GM21576 (cell line): ENCODE data around the gene HBEGF.
"Not testable (repeated sequence)": the region's sequence is repeated elsewhere in the genome, so short reads cannot be mapped to it uniquely, and the experiment has no call there.

Source experiments
- ATAC-seq: cut with Tn5 transposase; IDR thresholded peaks from one replicate; pipeline ENCODE4 v1.9.1; 2021; ENCODE audit warnings: mild to moderate bottlenecking, moderate library complexity; ENCODE audit not compliant: unreplicated experiment

Gene HBEGF

DNA sequence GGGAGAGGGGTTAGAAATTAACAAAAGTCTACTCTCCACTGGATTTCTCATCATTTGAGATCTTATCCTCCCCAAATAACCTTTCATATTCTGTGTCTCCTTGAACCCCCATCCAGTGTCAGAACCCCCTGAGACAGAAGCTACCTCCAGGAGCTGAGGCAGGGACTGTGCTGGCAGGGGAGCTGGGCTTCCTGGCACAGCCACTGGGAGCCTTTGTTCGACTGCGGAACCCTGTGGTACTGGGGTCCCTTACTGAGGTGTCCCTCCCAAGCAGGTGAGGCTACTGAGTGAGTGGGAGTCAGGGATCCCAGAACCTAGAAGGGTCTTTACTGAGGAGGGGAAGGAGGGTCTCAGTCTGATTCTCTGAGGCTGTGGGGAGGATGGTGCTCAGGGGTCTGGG lies 15.5 kb upstream of the HBEGF start:
- ATAC-seq: no peak

DNA sequence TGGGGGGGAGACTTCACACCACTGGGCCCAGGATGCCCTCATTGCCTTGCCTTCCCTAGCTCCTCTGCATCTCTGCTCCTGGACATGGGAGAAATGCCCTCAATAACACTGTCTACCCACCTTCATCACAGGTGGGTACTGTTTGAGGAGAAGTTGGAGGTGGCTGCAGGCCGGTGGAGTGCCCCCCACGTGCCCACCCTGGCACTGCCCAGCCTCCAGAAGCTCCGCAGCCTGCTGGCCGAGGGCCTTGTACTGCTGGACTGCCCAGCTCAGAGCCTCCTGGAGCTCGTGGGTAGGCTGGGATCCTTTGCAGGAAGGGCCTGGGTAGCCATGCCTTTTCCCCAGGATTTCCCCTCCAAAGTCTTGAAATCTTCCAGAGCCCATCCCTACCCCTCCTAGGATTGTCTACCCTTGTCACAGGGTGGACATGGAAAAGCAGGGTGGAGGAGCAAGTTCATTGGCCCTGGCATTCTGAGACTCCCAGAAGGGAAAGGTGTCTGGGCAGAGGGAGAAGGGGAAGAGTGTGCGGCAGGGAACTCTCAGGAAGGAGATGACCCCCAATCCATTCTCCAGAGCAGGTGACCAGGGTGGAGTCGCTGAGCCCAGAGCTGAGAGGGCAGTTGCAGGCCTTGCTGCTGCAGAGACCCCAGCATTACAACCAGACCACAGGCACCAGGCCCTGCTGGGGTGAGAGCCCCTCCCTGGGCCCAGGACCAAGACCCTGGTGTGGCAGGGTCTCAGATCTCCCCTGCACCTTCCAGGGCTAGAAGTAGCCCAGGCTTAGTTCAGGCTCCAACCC lies 14.5 kb upstream of the HBEGF start:
- no peak for ATAC-seq

- ATAC-seq: no peak
Measured at GRCh38 chr5:140360101-140360500, 13.7 kb upstream of the HBEGF start, which contains the start of gene SLC4A9. Gene SLC4A9 (plus strand): TSS chr5:140360194. CDS start chr5:140360237, 43 bp downstream.

DNA sequence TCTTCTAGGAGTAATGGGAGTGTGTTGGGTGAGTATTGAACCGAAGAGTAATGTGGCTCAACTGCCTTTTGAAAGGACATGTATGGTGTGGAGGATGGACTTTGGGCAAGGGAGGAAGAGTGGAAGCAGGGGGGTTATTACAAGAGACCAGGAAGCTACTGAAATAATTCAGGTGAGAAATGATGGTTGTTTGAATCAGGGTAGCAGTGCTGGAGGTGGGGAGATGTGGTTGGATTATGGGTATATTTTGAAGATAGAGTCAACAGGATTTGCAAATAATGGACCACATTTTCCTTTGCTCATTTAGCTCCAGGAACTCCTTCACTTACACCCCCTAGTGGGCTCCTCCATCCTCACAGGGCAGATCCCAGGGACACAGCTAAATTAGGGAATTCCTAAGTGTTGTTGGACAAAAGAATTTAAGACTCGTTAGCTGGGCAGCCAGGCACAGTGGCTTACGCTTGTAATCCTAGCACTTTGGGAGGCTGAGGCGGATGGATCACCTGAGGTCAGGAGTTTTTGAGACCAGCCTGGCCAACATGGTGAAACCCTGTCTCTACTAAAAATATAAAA lies 12.4 kb upstream of the HBEGF start:
- ATAC-seq: no peak

DNA sequence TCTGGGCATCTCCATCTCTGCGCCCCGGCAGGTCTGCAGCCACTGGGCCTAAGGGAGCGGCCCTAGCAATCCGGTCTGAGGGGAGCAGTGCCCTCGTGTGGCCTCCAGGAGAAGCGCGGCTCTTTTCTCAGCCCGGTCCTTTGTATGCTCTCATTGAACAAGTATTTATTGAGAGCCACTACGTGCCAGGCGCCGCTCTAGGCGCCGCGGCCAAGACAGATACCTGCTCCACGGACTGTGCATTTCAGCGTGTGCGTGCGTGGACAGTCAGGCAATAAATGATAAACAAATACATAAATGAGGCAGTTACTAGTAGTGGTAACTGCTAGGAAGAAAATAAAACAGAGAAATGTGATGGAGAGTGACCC lies 11.3 kb upstream of the HBEGF start:
- ATAC-seq: peak; percentile 87

- peak; percentile 29 for ATAC-seq
Measured at GRCh38 chr5:140356853-140357725, 10.7 kb upstream of the HBEGF start.

- ATAC-seq: no peak
Measured at GRCh38 chr5:140355546-140355945, 9.1 kb upstream of the HBEGF start.

DNA sequence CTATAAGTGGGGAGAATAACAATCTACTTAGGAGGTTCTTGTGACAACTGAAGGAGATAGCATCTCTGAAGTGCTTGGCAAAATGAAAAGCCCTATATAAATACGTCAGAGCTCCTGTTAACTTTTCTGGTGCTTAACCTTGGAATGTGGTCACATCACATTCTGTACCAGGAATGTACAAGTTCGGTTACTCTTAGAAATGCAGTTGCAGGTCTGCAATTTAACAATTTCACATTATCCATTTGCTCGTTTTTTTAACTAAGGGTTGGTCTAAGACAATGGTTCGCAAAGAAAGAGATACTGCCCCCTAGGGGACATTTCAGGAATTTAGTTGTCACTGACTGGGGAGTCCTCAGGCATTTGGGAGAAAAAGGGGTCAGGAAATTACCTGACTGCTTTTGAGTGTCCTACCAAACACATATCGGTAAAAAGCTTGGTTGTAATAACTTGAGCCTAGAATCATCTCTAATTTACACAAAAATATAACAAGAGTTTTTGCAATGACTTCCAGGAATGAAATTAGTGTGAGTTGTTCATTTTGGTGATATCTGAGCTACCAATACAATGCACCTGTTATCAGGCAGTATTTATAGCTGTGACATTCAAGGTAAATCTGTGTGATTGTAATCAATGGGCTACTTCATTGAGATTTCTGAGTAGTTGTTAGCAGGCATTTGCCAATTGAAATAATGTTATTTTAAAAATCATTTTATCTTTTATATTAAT lies 5.4 kb upstream of the HBEGF start:
- ATAC-seq: no peak

- ATAC-seq: no peak
Measured at GRCh38 chr5:140349244-140349643, 2.8 kb upstream of the HBEGF start.

DNA sequence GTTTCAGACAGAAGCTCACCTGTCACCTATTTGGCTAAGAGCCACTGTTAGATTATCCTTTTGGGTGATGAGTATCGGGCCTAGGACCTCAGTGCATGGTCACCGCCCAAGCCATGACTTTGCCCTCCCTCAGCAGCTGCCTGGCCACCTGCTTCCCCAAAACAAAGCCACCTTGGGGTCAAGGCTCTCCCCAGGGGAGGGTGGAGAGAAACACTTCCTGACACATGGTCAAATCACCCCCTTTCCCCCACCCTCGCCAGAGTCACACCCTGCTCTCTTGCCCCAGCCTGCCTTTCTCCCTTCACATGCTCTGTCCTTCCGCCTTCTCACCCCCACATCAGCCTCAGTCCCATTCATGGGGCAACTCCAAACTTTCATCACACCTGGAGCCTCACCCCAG lies 1.7 kb upstream of the HBEGF start:
- ATAC-seq: no peak

GRCh38 chr5:140347360-140347759 lies 957 bp upstream of the HBEGF start:
- ATAC-seq: no peak

- peak; percentile 8 for ATAC-seq
Measured at GRCh38 chr5:140345919-140346347, 470 bp downstream of the HBEGF start.

DNA sequence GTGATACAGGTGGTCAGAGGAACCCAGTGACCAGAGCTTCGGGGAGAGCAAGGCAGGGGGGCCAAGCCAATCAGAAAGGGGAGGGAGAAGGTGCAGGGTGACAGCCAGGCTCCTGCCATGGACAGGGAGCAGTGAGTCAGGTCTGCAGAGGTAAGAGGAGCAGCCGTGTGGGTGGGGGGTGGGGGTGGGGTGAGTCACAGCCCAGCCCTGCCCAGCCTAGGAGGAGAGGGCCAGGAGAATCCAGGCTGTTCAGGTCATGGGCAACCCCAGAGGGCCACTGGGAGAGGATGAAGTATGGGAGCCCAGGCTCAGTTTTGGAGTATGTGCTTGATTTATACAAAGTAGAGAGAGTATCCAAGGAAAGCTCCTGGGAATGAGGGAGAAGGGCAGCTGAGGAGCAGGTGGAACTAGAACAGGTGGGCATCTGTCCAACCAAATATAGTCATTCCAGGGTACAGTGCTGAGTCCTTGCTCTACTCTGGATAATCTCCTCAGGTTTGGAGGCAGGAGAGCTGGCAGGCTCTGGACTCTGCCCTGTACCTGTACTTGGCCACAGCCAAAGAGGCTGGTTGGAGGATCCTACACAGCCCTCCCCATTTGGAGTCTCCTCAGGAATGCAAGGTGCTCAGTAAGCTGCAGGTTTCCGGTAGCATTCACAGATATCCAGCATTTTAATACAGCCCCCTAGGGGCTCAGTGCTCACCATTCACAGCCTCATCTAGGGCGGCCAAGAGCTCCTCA lies 1.6 kb downstream of the HBEGF start:
- no peak for ATAC-seq

GRCh38 chr5:140343849-140344248 lies 2.6 kb downstream of the HBEGF start:
- not testable (repeated sequence) for ATAC-seq

DNA sequence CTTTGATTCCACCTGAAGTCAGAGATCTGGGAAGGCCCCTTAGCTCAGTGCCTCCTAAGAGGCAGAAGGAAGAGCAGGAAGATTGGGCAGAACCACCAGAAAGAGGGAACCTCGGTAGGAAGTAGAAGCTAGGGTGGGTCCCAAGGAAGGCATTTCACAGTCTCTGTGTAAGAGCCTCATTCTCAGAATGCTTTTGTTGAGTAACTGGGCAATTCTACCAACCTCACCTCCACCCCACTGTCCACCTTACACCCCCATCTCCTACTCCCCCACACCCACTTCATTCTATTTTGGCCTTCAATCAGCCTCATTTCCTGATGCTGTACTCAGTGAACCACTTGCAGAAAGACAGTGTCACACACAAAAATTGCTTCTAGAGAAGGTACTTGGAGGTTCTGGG lies 3.5 kb downstream of the HBEGF start:
- ATAC-seq: no peak

- no peak for ATAC-seq
Measured at GRCh38 chr5:140342287-140342686, 4.1 kb downstream of the HBEGF start.

- no peak for ATAC-seq
Measured at GRCh38 chr5:140341591-140341990, 4.8 kb downstream of the HBEGF start.

DNA sequence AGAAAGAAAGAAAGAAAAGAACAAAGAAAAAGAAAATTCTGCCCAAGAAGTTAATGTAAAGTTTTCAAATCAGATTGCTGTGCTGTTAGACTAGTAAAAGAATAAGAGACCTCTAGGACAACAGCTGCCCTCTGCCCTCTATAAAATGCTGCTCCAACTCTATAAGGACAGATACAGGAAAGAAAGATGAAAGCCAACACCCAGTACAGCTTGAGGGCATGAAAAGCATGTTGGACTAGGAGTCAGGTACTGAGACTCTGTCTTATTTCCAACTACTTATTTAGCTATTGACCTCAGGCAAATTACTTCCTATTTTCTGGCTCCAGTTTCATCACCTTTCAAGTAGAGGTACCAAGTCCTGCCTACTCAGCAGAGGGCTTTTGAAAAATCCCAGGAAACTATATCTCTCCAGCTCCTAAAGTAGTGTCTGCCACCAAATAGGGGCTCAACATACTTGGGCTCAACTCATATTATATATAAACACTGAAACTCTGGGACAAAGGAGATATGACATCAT lies 5.7 kb downstream of the HBEGF start:
- ATAC-seq: no peak

DNA sequence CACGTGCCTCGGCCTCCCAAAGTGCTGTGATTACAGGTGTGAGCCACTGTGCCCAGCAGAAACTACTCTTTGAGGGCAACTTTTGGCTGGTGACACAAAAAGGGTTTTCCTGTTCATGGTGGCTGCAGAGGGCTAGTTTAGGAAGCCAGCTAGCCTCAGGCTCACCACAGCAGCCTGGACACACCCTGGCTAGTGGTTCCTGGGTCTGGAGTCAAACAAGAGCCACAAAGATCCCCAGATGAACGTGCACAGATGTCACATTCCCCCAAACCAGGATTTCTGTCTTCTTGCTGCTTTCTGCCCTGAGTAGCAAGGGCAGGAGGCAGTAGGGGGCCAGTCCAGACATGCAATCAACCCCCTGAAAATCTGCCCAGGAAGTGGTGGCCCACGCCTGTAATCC lies 6.8 kb downstream of the HBEGF start:
- no peak for ATAC-seq

DNA sequence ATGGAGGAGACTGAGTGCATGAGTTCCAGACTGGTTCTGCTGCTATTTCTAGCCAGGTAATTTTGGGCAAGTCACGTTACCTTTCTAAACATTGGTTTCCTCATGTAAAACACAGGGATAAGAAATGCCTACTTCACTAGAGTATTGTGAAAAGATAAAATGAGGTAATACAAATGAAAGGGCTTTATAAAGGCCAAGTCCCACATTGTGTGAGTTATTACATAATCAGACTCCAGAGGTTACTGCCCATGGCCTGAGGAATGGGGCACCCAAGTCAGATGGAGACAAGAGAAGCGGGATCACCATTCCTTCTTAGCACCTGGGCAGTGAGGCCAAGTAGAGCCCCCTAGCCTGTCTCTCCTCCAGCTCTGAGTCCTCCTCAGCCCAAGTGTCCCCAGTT lies 7.5 kb downstream of the HBEGF start:
- ATAC-seq: no peak
